GM13977 (cell line): Measurements from ENCODE around the gene TOB2.

Experiments
- DNase-seq: peaks from one replicate; pipeline ENCODE4 v3.0.0; 2012; ENCODE audit warnings: low spot score
- CTCF ChIP-seq: IDR thresholded peaks from 2 replicates; pipeline ENCODE4 v1.5.1; 2012; ENCODE audit warnings: mild to moderate bottlenecking, control low read depth; ENCODE audit not compliant: insufficient read depth; ENCODE audit errors: extremely low read depth, missing control alignments
- in situ Hi-C: fragments of 300-500 bp; cut with MboI; formaldehyde crosslinking; loops from one replicate; pipeline ENCODE4 v1.12.0; 2022; ENCODE audit warnings: low sequenced_read_pairs, low pct_unique_long_range_greater_than_20kb, mixed read lengths, inconsistent platforms; ENCODE audit not compliant: unreplicated experiment

The TOB2 gene

GRCh38 chr22:41485033-41485432 lies 38.4 kb upstream of the TOB2 start:
- TF ChIP-seq CTCF, result no peak
- in situ Hi-C loops, result no loop called here
- no peak for DNase-seq

GRCh38 chr22:41482319-41482935 lies 35.8 kb upstream of the TOB2 start:
- TF ChIP-seq CTCF, result no peak
- in situ Hi-C loops, result no loop called here
- DNase-seq, result no peak

DNA sequence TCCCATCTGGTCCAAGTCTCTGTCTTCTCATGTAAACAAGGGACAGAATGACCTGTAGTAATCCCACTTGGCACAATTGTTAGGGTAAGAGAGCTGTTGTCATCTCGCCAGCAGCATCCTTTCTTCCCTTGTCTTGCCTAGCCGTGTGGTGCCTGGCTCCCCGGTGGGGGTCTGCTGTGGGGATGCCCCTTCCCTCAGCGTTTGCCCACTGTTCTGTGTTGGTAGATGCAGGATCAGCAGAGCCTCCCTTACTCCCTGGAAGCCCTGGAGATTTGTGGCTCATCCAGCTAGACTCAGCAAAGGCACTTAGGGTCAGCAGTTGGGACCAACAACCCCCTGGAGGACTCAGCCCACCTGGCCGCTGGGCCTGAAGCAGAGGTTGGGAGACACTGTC lies 35.3 kb upstream of the TOB2 start:
- in situ Hi-C loops, result no loop called here
- DNase-seq, result no peak
- no peak for TF ChIP-seq CTCF

GRCh38 chr22:41481131-41481830 lies 34.7 kb upstream of the TOB2 start:
- in situ Hi-C loops, result no loop called here
- TF ChIP-seq CTCF, result no peak
- DNase-seq, result no peak

DNA sequence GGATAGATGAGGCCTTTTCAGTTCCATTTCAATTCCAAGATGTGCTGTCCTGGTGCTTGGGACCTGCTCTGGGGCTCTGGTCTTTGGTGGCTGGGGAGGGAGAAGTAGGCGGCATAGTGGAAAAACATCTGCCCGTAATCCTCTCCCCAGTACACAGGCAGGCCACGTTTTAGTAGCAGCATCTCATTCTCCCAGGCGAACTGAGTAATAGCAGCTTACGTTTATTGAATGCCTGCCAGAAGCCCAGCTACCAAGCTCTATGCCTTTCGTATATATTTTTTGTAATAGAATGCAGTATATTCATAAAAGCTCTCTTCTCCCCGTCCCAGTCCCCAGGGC lies 33.8 kb upstream of the TOB2 start:
- no peak for DNase-seq
- in situ Hi-C loops, result no loop called here
- no peak for TF ChIP-seq CTCF

DNA sequence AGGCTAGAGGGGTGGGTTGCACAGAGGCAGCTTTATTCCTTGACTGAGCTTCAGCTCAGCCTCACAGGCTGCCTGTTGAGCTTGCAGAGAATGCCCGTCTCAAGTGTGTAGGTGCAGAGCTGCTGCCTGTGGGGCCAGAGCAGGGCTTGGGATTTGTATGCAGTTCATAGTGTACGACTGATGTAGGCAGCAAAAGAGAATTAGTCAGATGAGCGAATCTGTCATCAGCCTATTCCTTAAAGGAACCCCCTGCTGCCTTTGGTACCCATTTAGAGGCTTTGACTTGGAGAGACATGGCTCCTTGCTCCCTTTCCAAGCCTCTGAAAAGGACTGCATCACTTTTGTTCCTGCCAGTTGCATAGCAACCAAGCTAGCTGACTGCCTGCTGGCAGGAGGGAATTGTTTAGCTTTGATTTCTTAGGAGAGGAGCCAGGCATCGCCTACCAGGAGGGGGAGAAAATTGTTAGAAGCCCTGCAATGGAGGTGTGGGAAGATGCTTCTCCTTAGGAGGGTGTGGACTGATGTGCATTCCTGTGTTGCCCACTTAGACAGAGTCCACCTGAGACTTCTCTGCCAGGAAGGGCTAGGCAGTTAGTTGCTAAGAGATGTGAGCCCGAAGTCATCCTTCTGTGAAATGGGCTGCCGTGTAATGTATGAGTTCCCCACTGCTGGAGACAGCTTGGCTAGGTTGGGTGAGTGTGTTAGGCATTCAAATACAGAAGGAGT lies 33.2 kb upstream of the TOB2 start:
- no peak for TF ChIP-seq CTCF
- in situ Hi-C loops, result no loop called here
- no peak for DNase-seq
